Neural cell (in vitro differentiated cells): ENCODE data around the gene PATL1. TPM values are rescaled to one million over a fixed set of nuclear protein-coding genes. Genes with fewer than 3 reads are reported as not detected.

Experiments used
- H2AFZ ChIP-seq: fragments of 200-600, 300-800 bp; sonication (generic), shearing (Covaris generic); 2 replicates; pipeline ENCODE4 v1.6.0; 2014; ENCODE audit warnings: low read depth, mild to moderate bottlenecking, antibody characterized with exemption, low read length, moderate library complexity
- H3F3A ChIP-seq: fragments of 200-600 bp; shearing (Covaris generic); 2 replicates; pipeline ENCODE4 v1.6.1; 2016; ENCODE audit warnings: mild to moderate bottlenecking, moderate library complexity, mixed read lengths, antibody characterized with exemption, low read length; ENCODE audit not compliant: insufficient read depth, poor library complexity, severe bottlenecking
- H3K27ac ChIP-seq: fragments of 200-600, 300-800 bp; sonication (generic), shearing (Covaris generic); 2 replicates; pipeline ENCODE4 v1.5.1; 2014; ENCODE audit warnings: mild to moderate bottlenecking, low read length, moderate library complexity
- H3K27me3 ChIP-seq: fragments of 300-800, 200-600 bp; sonication (generic), shearing (Covaris generic); 2 replicates; pipeline ENCODE4 v1.6.0; 2014; ENCODE audit warnings: mild to moderate bottlenecking, low read depth, low read length, moderate library complexity; ENCODE audit not compliant: insufficient read depth
- H3K36me3 ChIP-seq: fragments of 300-800, 200-600 bp; sonication (generic), shearing (Covaris generic); 2 replicates; pipeline ENCODE4 v1.5.1; 2014; ENCODE audit warnings: mild to moderate bottlenecking, antibody characterized with exemption, low read length, moderate library complexity; ENCODE audit not compliant: insufficient read depth
- H3K4me2 ChIP-seq: fragments of 300-800, 200-600 bp; sonication (generic), shearing (Covaris generic); 2 replicates; pipeline ENCODE4 v1.6.0; 2014; ENCODE audit warnings: mild to moderate bottlenecking, low read length
- H3K4me3 ChIP-seq: fragments of 300-800, 200-600 bp; sonication (generic), shearing (Covaris generic); 2 replicates; pipeline ENCODE4 v1.5.1; 2014; ENCODE audit warnings: mild to moderate bottlenecking, low read length, moderate library complexity
- H3K79me2 ChIP-seq: fragments of 200-600 bp; shearing (Covaris generic); replicated peaks from 2 replicates; pipeline ENCODE4 v1.6.0; 2014; ENCODE audit warnings: mild to moderate bottlenecking, low read length, moderate library complexity; ENCODE audit not compliant: insufficient read depth
- H3K9ac ChIP-seq: fragments of 300-800, 200-600 bp; sonication (generic), shearing (Covaris generic); 2 replicates; pipeline ENCODE4 v1.6.1; 2016; ENCODE audit warnings: mild to moderate bottlenecking, low read length, mixed read lengths
- H3K9me2 ChIP-seq: fragments of 200-600 bp; shearing (Covaris generic); 2 replicates; pipeline ENCODE4 v1.6.1; 2016; ENCODE audit warnings: mild to moderate bottlenecking, low read length, mixed read lengths; ENCODE audit not compliant: insufficient read depth
- H3K9me3 ChIP-seq: fragments of 200-600, 300-800 bp; sonication (generic), shearing (Covaris generic); 2 replicates; pipeline ENCODE4 v1.6.1; 2016; ENCODE audit warnings: mild to moderate bottlenecking, mixed run types, low read length, moderate library complexity, mixed read lengths
- H4K20me1 ChIP-seq: fragments of 200-600 bp; shearing (Covaris generic); 2 replicates; pipeline ENCODE4 v1.6.1; 2016; ENCODE audit warnings: mild to moderate bottlenecking, mixed run types; ENCODE audit not compliant: insufficient read depth
- EP300 ChIP-seq: fragments of 450-650 bp; conservative IDR thresholded peaks from 2 replicates; pipeline ENCODE4 v1.6.1; 2014; ENCODE audit warnings: antibody characterized with exemption, mild to moderate bottlenecking, moderate library complexity; ENCODE audit not compliant: poor library complexity, severe bottlenecking
- EZH2 ChIP-seq: fragments of 200-600, 300-800 bp; shearing (Covaris generic), sonication (generic); IDR thresholded peaks from 2 replicates; pipeline ENCODE4 v1.6.1; 2014; ENCODE audit warnings: antibody characterized with exemption, low read length, borderline replicate concordance, mild to moderate bottlenecking; ENCODE audit not compliant: insufficient read depth, poor library complexity, severe bottlenecking
- MXI1 ChIP-seq: fragments of 450-650 bp; conservative IDR thresholded peaks from 2 replicates; pipeline ENCODE4 v1.6.1; 2014; ENCODE audit warnings: antibody characterized with exemption, mild to moderate bottlenecking; ENCODE audit not compliant: poor library complexity, severe bottlenecking
- POLR2AphosphoS5 ChIP-seq: IDR thresholded peaks from 2 replicates; pipeline ENCODE4 v1.6.1; 2012
- RAD21 ChIP-seq: fragments of 450-650 bp; conservative IDR thresholded peaks from 2 replicates; pipeline ENCODE4 v1.6.1; 2014; ENCODE audit warnings: antibody characterized with exemption, mild to moderate bottlenecking, moderate library complexity
- SMC3 ChIP-seq: fragments of 450-650 bp; conservative IDR thresholded peaks from 2 replicates; pipeline ENCODE4 v1.6.1; 2014; ENCODE audit warnings: antibody characterized with exemption, mild to moderate bottlenecking, moderate library complexity; ENCODE audit not compliant: poor library complexity
- TAF1 ChIP-seq: IDR thresholded peaks from 2 replicates; pipeline ENCODE4 v1.6.1; 2012; ENCODE audit warnings: low read depth
- polyA plus RNA-seq: library from polyadenylated mRNA; depleted of rRNA; stranded (reverse); fragments of >200 nt; gene quantifications from 2 replicates; pipeline ENCODE4 v1.2.3, GENCODE V29; 2014
- TF ChIP-seq, protein P1 (sequence below): IDR thresholded peaks from 2 replicates; pipeline ENCODE4 v1.6.1; 2012; ENCODE audit warnings: borderline replicate concordance
- TF ChIP-seq, protein P2 (sequence below): fragments of 450-650 bp; IDR thresholded peaks from 2 replicates; pipeline ENCODE4 v1.5.1; 2014; ENCODE audit warnings: antibody characterized with exemption, mild to moderate bottlenecking, moderate library complexity; ENCODE audit not compliant: poor library complexity, severe bottlenecking

The PATL1 gene
- polyA plus RNA-seq, 1 donor from 2014 or later, result 3.2 TPM

DNA sequence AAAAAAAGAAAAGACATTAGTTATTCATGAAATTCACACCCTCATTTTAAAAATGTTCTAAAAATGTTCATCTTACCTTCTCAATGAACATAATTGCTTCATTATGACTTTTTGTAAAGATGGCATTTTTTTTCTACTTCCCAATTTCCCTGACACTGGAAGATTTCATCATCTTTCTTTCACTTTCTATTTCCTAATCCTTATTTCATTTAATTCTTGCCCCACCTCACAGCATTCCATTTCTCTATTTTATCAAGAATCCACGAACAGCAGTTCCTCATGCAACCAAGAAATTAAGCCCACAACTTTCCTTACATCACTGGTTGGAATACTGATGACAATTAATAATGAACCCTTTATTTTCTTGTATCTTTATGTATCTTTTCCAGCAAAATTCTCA is 1.9 kb downstream of the PATL1 start:
- TF ChIP-seq POLR2AphosphoS5 (no peak), TAF1 (no peak), EP300 (no peak), MXI1 (no peak), RAD21 (no peak), EZH2 (no peak), SMC3 (no peak)
- TF ChIP-seq, protein P1, sequence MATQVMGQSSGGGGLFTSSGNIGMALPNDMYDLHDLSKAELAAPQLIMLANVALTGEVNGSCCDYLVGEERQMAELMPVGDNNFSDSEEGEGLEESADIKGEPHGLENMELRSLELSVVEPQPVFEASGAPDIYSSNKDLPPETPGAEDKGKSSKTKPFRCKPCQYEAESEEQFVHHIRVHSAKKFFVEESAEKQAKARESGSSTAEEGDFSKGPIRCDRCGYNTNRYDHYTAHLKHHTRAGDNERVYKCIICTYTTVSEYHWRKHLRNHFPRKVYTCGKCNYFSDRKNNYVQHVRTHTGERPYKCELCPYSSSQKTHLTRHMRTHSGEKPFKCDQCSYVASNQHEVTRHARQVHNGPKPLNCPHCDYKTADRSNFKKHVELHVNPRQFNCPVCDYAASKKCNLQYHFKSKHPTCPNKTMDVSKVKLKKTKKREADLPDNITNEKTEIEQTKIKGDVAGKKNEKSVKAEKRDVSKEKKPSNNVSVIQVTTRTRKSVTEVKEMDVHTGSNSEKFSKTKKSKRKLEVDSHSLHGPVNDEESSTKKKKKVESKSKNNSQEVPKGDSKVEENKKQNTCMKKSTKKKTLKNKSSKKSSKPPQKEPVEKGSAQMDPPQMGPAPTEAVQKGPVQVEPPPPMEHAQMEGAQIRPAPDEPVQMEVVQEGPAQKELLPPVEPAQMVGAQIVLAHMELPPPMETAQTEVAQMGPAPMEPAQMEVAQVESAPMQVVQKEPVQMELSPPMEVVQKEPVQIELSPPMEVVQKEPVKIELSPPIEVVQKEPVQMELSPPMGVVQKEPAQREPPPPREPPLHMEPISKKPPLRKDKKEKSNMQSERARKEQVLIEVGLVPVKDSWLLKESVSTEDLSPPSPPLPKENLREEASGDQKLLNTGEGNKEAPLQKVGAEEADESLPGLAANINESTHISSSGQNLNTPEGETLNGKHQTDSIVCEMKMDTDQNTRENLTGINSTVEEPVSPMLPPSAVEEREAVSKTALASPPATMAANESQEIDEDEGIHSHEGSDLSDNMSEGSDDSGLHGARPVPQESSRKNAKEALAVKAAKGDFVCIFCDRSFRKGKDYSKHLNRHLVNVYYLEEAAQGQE, result no peak
- TF ChIP-seq, protein P2, sequence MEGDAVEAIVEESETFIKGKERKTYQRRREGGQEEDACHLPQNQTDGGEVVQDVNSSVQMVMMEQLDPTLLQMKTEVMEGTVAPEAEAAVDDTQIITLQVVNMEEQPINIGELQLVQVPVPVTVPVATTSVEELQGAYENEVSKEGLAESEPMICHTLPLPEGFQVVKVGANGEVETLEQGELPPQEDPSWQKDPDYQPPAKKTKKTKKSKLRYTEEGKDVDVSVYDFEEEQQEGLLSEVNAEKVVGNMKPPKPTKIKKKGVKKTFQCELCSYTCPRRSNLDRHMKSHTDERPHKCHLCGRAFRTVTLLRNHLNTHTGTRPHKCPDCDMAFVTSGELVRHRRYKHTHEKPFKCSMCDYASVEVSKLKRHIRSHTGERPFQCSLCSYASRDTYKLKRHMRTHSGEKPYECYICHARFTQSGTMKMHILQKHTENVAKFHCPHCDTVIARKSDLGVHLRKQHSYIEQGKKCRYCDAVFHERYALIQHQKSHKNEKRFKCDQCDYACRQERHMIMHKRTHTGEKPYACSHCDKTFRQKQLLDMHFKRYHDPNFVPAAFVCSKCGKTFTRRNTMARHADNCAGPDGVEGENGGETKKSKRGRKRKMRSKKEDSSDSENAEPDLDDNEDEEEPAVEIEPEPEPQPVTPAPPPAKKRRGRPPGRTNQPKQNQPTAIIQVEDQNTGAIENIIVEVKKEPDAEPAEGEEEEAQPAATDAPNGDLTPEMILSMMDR, result no peak
- Histone ChIP-seq H3K27me3 (no peaks in the 10 kb centered on the region), H3K4me2 (no peak overlapping the region), H4K20me1 (no peaks in the 10 kb centered on the region), H3K9me3 (no peaks in the 10 kb centered on the region), H3K9ac (no peak overlapping the region), H3K9me2 (no peaks in the 10 kb centered on the region), H3K27ac (no peak overlapping the region), H3K79me2 (peaks cover 14% of the 10 kb centered on the region), H3F3A (peaks cover 7% of the 10 kb centered on the region), H2AFZ (no peak overlapping the region), H3K36me3 (peaks cover 7% of the 10 kb centered on the region), H3K4me3 (no peak overlapping the region)

DNA sequence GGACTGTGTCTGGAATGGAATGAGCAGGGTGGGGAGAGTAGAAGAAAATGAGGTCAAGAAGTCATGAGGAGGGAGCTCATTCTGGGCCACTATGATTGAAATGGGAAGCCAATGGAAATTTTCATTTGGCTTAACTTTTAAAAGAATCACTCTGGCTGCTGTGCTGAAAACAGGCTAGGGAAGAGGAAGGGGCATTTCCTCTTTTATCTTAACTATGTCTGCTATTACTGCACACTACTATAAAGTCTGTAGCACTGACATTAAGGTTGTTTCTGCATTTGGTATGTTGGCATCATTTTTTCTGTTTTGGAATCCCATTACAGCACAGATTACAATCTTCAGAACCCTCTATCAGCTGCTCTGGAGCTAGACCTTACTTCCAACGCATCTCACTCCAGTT is 8.2 kb downstream of the PATL1 start:
- no peak overlapping the region for H2AFZ ChIP-seq
- no peaks in the 10 kb centered on the region for H3K9me2 ChIP-seq
- H3K27ac ChIP-seq, result no peak overlapping the region
- TF ChIP-seq EP300, result no peak
- TF ChIP-seq RAD21, result no peak
- TF ChIP-seq, protein P1, result no peak
- TF ChIP-seq TAF1, result no peak
- no peak for TF ChIP-seq SMC3
- TF ChIP-seq, protein P2, result no peak
- TF ChIP-seq POLR2AphosphoS5, result no peak
- TF ChIP-seq MXI1, result no peak
- no peak for TF ChIP-seq EZH2
- peaks cover 12% of the 10 kb centered on the region for H3K36me3 ChIP-seq
- H3K4me2 ChIP-seq, result no peak overlapping the region
- H3K9ac ChIP-seq, result no peak overlapping the region
- no peaks in the 10 kb centered on the region for H4K20me1 ChIP-seq
- H3F3A ChIP-seq, result no peaks in the 10 kb centered on the region
- no peaks in the 10 kb centered on the region for H3K9me3 ChIP-seq
- no peaks in the 10 kb centered on the region for H3K27me3 ChIP-seq
- H3K79me2 ChIP-seq, result peaks cover 7% of the 10 kb centered on the region
- H3K4me3 ChIP-seq, result no peak overlapping the region
